T1000 (cell line): ENCODE data around the gene LRRC23.
"Not testable (repeated sequence)": the region's sequence is repeated elsewhere in the genome, so short reads cannot be mapped to it uniquely, and the experiment has no call there.

Source experiments
- DNase-seq: peaks from one replicate; lab custom pipeline; 2025; ENCODE audit warnings: mixed read lengths; lab: John Stamatoyannopoulos, UW

The LRRC23 gene

GRCh38 chr12:6872073-6873048 is 32.3 kb upstream of the LRRC23 start:
- peak; percentile 46 for DNase-seq

DNA sequence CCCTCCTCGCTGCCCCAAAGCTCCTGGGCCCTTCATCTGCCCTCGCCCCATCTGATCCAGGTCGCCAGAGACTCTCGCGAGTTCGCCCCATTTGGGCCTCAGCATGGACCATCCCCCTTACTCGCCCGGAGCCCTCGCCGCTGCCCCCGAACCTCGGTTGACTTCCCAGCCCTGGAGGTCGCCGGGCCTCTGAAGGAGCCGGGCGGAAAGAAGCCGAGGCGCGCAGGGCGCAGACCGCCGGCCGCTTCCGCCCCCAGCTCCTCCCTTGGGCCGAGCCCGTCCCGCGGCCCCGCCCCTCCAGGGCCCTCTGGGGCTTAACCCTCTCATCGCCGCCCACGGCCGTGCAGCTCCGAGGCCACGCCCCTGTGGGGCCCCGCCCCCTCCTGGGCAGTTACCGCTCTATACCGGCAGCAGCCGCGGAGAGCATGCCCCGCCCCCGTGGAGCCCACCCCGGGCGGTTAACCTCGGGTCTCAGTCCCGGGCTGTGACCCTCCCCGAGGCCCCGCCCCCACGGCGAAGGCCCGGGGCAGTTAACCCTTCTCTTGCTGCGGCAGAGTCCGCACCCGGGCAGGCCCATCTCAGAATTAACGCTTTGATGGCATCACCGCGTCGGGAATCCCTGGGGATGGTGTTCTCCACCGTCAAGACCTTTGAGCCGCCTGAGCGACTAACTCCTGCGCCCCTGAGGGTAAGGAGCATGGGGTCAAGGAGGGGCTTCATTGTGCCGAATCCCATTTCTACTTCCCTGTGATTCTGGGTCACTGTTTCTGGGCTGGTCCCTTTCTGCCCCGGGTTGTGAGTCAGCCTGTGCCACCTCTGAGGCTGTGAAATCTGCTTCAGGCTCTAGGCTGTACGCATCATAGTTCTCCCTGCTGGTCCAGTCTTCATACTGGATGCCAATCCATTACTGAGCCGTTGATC is 31.3 kb upstream of the LRRC23 start, which contains the start of gene SPSB2:
Gene SPSB2 (minus strand): TSS at position 210 of the 921 bp plus-strand sequence. CDS start 402 bp downstream, outside the sequence.
- peak; percentile 94 for DNase-seq

GRCh38 chr12:6874015-6874368 is 30.6 kb upstream of the LRRC23 start:
- DNase-seq = not testable (repeated sequence)

GRCh38 chr12:6879824-6880223 is 24.8 kb upstream of the LRRC23 start:
- DNase-seq = not testable (repeated sequence)

- no peak for DNase-seq
These were observed 21.4 kb upstream of the LRRC23 start for GRCh38 chr12:6883252-6883651.

DNA sequence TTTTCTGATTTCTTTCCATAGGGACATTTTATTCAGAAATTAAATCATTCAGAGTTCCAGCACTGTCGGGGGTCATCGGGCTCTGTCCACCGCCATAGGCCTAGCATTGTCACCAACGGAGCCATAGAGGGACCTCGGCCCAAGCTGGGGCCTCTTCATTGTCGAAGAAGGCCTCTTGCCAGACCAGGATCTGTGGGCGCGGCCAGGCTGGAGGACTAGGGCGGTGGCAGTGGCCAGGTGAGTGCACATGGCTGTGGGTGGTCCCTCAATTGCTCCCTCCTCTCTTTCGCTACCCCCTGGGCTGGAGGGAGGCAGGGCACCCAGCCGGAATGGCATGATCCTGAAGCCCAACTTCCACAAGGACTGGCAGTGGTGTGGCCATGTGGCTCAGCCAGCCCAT is 20.9 kb upstream of the LRRC23 start:
- DNase-seq = no peak

GRCh38 chr12:6884539-6884938 is 20.1 kb upstream of the LRRC23 start:
- no peak for DNase-seq

DNA sequence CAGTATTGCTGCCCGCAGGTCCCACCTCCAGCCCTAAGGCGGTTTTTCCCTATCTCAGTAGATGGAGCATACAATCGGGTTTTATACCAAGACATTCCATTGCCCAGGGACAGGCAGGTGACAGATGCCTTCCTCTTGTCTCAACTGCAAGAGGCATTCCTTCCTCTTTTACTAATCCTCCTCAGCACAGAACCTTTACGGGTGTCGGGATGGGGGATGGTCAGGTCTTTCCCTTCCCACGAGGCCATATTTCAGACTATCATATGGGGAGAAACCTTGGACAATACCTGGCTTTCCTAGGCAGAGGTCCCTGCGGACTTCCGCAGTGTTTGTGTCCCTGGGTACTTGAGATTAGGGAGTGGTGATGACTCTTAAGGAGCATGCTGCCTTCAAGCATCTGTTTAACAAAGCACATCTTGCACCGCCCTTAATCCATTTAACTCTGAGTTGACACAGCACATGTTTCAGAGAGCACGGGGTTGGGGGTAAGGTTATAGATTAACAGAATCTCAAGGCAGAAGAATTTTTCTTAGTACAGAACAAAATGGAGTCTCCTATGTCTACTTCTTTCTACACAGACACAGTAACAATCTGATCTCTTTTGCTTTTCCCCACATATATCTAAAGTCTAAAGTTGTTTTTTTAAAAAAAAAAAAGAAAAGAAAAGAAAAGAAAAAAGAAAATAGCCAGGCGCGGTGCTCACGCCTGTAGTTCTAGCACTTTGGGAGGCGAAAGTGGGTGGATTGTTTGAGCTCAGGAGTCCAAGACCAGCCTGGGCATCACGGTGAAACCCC is 18.2 kb upstream of the LRRC23 start:
- not testable (repeated sequence) for DNase-seq

DNA sequence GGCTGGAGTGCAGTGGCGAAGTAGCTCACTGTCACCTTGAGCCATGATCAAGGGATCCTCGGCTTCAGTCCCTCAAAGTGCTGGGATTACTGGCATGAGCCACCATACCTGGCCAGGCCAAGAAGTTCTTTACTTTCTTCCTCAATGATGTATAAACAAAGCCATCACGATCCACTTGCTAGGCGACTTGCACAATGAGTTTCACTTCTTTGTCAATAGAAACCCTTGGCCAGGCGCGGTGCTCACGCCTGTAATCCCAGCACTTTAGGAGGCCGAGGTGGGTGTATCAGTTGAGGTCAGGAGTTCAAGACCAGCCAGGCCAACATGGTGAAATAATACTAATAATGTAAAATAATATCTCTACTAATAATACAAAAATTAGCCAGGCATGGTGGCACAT is 17.2 kb upstream of the LRRC23 start:
- DNase-seq = no peak

- no peak for DNase-seq
These were observed 16.3 kb upstream of the LRRC23 start for GRCh38 chr12:6888360-6888759.

GRCh38 chr12:6888794-6889193 is 15.8 kb upstream of the LRRC23 start:
- DNase-seq = not testable (repeated sequence)

GRCh38 chr12:6889775-6890573 is 14.6 kb upstream of the LRRC23 start:
- DNase-seq = not testable (repeated sequence)

DNA sequence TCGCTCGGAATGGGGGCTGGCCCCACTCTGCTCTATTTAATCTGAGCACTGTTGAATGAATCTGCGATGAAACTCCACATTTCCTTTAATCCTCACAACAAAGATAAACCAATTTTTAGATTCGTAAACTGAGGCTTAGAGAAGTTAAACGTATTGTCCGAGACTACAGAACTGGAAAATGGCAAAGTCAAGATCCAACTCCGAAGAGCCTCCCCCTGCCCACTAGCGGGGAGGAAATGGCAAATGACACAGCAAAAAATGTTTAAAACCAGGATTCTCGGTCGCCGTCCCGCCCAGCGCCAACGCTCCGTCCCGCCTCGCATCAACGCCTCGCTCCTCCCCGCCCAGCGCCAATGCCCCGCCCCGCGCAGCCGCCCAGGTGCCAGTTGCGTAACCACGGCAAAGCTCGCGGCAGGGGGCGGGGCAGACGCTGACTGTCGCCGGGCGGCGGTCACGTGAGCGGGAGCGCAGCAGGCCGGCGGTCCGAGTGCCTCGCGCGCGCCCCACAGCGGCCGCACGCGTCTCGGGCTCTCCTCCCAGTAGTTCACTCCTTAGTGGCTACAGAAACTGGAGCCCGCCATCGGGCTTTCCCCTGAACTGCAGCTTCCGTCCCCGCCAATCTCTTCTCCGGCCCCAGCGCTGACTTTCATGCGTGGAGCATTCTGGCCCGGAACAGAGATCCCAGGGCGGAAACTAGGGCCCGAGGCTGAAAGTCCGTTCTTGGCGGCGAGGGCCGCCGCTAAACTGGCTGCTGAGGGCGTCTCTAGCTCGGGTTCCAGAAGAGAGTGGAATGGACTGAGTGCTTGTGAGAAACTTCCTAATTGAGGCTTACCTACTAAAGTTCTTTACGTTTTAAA is 13.6 kb upstream of the LRRC23 start:
- DNase-seq = peak; percentile 96

DNA sequence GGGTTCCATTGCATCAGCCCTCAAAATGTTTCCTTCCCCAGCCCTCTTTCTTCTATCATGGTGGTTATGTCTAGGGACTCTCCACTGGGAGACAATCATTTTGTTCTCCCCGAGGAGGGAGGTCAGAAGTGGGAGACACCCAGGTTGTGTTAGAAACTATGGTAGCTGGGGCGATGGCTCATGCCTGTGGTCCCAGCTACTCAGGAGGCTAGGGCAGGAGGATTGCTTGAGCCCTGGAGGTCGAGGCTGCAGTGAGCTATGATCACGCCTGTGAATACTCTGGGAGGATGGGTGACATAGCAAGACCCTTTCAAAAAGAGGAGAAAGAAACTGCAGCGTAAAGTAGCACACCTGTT is 13.0 kb upstream of the LRRC23 start:
- no peak for DNase-seq

DNA sequence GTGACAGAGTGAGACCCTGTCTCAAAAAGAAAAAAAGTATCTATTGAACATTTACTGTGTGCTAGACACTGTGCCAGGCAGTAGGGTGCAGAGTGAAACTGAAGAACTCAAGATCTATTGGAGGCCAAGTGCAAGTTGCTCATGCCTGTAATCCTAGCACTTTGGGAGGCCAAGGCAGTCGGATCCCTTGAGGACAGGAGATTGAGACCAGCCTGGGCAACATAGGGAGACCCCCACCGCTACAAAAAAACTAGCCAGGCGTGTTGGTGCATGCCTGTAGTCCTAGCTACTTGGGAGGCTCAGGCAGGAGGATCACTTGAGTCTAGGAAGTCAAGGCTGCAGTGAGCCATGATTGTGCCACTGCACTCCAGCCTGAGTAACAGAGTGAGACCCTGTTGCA is 11.9 kb upstream of the LRRC23 start:
- not testable (repeated sequence) for DNase-seq

DNA sequence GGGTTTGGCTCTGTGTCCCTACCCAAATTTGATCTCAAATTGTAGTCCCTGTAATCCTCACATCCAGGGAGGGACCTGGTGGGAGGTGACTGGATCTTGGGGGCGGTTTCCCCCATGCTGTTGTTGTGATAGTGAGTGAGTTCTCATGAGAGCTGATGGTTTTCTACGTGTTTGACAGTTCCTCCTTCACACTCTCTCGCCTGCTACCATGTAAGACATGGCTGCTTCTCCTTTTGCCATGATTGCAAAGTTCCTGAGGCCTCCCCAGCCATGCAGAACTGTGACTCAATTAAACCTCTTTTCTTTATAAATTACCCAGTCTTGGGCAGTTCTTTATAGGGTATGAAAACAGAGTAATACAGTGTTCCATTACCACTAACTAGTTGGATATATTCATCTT is 10.3 kb upstream of the LRRC23 start:
- no peak for DNase-seq

GRCh38 chr12:6896846-6897435 is 7.7 kb upstream of the LRRC23 start:
- no peak for DNase-seq

DNA sequence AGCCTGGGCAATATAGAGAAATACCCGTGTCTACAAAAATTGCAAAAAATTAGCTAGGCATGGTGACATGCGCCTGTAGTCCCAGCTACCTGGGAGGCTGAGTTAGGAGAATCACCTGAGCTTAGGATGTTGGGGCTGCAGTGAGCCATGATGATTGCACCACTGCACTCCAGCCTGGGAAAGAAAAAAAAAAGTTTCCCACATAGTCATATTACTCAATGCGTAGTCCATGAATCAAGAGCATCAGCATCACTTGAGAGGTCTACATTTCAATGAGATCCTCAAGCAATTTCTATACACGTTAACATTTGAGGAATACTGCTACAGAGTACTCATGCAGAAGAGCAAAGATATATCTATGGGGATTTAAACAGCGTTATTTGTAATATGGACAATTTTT is 5.2 kb upstream of the LRRC23 start:
- no peak for DNase-seq

DNA sequence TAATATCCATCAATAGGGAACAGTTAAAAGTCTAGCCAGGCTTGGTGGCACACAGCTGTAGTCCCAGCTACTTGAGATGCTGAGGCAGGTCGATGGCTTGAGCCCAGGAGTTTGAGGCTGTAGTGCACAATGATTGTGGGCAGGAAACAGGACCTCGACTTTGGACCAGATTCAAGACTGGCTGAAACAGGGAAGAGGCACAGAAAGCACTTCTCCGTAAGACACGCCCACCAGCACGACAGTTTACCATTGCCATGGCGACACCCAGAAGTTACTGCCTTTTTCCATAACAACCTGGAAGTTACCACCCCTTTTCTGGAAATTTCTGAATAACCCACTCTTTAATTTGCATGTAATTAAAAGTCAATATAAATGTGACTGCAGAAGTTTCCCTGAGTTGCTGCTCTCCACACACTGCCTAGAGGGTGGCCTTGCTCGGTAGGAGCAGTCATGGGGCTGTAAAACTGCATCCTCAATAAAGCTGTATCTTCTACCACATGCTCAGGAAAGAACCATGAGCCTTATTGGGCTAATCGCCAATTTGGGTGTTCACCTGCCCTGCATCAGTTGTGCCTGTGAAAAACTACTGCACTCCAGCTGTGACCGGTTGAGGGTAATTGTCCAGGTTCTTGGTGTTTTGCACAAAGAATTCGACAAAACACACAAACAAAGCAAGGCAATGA is 4.6 kb upstream of the LRRC23 start:
- no peak for DNase-seq
